Lung (tissue), 12 donors: ENCODE results near the gene HSPA13. TPM values are rescaled to one million over a fixed set of nuclear protein-coding genes. Genes with fewer than 3 reads are reported as not detected.
A peak's percentile ranks its signal among the peaks of the same experiment; 100 is the strongest.

Source experiments
- ATAC-seq: fragments of 200-7000 bp; cut with Tn5 transposase; one replicate; pipeline ENCODE4 v1.9.1; 2020; ENCODE audit warnings: moderate number of reproducible peaks; ENCODE audit not compliant: insufficient read depth, low FRiP score
- DNase-seq, 3 donors: peaks; one replicate each; pipeline ENCODE4 v3.0.0-alpha.2; 2013 to 2017
- H3K27ac ChIP-seq, 2 donors: one replicate each; pipeline ENCODE4 v1.5.1; 2013; ENCODE audit warnings: mild to moderate bottlenecking in 2 of 2, moderate library complexity in 2 of 2, control low read depth in 1 of 2, inconsistent platforms in 1 of 2, low read depth in 1 of 2, low read length in 1 of 2
- H3K27me3 ChIP-seq, 3 donors: one replicate each; pipeline ENCODE4 v1.5.1; 2013; ENCODE audit warnings: low read length in 2 of 3; ENCODE audit not compliant: control insufficient read depth in 3 of 3, insufficient read depth in 3 of 3
- H3K36me3 ChIP-seq, 4 donors: one replicate each; pipeline ENCODE4 v1.5.1; 2013; ENCODE audit warnings: low read length in 4 of 4, mild to moderate bottlenecking in 1 of 4, moderate library complexity in 1 of 4; ENCODE audit not compliant: control insufficient read depth in 4 of 4, insufficient read depth in 4 of 4
- H3K4me1 ChIP-seq, 5 donors: one replicate each; pipeline ENCODE4 v1.5.1; 2013; ENCODE audit warnings: low read length in 5 of 5, mild to moderate bottlenecking in 2 of 5, moderate library complexity in 1 of 5; ENCODE audit not compliant: control insufficient read depth in 5 of 5, insufficient read depth in 5 of 5
- H3K4me3 ChIP-seq: one replicate; pipeline ENCODE4 v1.5.1; 2013; ENCODE audit warnings: mild to moderate bottlenecking, control low read depth, moderate library complexity
- H3K9ac ChIP-seq, 2 donors: one replicate each; pipeline ENCODE4 v1.5.1; 2013; ENCODE audit warnings: low read length in 2 of 2, control low read depth in 1 of 2; ENCODE audit not compliant: insufficient read depth in 1 of 2
- H3K9me3 ChIP-seq, 4 donors: one replicate each; pipeline ENCODE4 v1.5.1; 2013; ENCODE audit warnings: low read length in 3 of 4, mild to moderate bottlenecking in 1 of 4, moderate library complexity in 1 of 4; ENCODE audit not compliant: control insufficient read depth in 4 of 4, insufficient read depth in 3 of 4
- WGBS, 2 donors: extraction: QIAGEN DNeasy Blood & Tissue Kit; methylation state at CpG; one replicate each; pipeline ENCODE4 v1.1.7; 2013; 5-methylcytosine and 5-hydroxymethylcytosine counted together
- polyA plus RNA-seq, 2 donors: library from polyadenylated mRNA; stranded (reverse); fragments of 200-250 nt; gene quantifications; one replicate each; pipeline ENCODE4 v1.2.1, GENCODE V29; 2013
- total RNA-seq, 2 donors: library from RNA; depleted of rRNA in 1 of 2; stranded (reverse); fragments of >200 nt in 1 of 2; gene quantifications; one replicate each; pipeline ENCODE4 v1.2.1, GENCODE V29; 2014 to 2021
- TF ChIP-seq, protein P1 (sequence below): IDR thresholded peaks from 2 replicates; pipeline ENCODE4 v1.5.1; 2012; ENCODE audit warnings: mild to moderate bottlenecking; ENCODE audit errors: control extremely low read depth, extremely low read depth
- donor health status: control.
- donor health status: control.
- donor health status: Bipolar disorder and iron deficiency.
- donor health status: healthy.
- donor health status: DM: yes; HTN: yes; CAD: no.

HSPA13 gene
- total and polyA plus RNA-seq, 4 donors: 5.1 to 33.9 (median 21.5) TPM

DNA sequence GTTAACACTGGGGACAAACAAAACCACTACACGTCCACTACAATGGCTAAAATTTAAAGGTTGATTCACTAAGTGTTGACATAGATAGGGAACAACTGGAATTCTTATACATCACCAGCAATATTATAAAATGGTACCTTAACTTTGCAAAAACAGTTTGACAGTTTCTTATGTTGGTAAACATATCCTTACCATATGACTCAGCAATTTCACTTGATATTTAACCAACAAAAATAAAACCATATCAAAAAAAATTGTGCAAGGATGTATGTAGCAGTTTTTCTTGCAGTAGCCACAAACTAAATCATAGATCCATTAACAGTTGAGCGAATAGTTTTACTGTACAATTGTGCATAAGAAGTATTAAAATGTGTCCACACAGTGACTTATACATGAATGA, 5.3 kb upstream of the HSPA13 start:
- ATAC-seq: no peak
- Histone ChIP-seq H3K36me3 (no peaks in the 10 kb centered on the region), H3K9me3 (no peaks in the 10 kb centered on the region), H3K27me3 (no peaks in the 10 kb centered on the region), H3K4me1 (peaks cover 0 to 8% (median 0%) of the 10 kb centered on the region in 5 donors), H3K9ac (no peak overlapping the region), H3K27ac (no peak overlapping the region), H3K4me3 (no peak overlapping the region)
- DNase-seq: no peak
- WGBS, 2 donors: 90 to 94% methylated on average over 2 of the region's 2 CpGs
- TF ChIP-seq, protein P1, sequence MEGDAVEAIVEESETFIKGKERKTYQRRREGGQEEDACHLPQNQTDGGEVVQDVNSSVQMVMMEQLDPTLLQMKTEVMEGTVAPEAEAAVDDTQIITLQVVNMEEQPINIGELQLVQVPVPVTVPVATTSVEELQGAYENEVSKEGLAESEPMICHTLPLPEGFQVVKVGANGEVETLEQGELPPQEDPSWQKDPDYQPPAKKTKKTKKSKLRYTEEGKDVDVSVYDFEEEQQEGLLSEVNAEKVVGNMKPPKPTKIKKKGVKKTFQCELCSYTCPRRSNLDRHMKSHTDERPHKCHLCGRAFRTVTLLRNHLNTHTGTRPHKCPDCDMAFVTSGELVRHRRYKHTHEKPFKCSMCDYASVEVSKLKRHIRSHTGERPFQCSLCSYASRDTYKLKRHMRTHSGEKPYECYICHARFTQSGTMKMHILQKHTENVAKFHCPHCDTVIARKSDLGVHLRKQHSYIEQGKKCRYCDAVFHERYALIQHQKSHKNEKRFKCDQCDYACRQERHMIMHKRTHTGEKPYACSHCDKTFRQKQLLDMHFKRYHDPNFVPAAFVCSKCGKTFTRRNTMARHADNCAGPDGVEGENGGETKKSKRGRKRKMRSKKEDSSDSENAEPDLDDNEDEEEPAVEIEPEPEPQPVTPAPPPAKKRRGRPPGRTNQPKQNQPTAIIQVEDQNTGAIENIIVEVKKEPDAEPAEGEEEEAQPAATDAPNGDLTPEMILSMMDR: no peak

GRCh38 chr21:14384453-14384852, 1.5 kb upstream of the HSPA13 start:
- TF ChIP-seq, protein P1: no peak
- ATAC-seq: no peak
- H3K36me3 ChIP-seq: peaks cover 0 to 5% (median 1%) of the 10 kb centered on the region in 4 donors
- H3K9me3 ChIP-seq: no peaks in the 10 kb centered on the region
- no peaks in the 10 kb centered on the region for H3K27me3 ChIP-seq
- WGBS, 2 donors: 77 to 93% methylated on average over 2 of the region's 2 CpGs
- DNase-seq: peak in 1 of 3 donors; percentile 15
- H3K4me3 ChIP-seq: no peak overlapping the region
- peak overlapping the region in 1 of 2 donors; percentile 99 for H3K9ac ChIP-seq
- H3K4me1 ChIP-seq: peaks cover 0 to 17% (median 9%) of the 10 kb centered on the region in 5 donors
- peak overlapping the region in 1 of 2 donors; percentile 63 for H3K27ac ChIP-seq

DNA sequence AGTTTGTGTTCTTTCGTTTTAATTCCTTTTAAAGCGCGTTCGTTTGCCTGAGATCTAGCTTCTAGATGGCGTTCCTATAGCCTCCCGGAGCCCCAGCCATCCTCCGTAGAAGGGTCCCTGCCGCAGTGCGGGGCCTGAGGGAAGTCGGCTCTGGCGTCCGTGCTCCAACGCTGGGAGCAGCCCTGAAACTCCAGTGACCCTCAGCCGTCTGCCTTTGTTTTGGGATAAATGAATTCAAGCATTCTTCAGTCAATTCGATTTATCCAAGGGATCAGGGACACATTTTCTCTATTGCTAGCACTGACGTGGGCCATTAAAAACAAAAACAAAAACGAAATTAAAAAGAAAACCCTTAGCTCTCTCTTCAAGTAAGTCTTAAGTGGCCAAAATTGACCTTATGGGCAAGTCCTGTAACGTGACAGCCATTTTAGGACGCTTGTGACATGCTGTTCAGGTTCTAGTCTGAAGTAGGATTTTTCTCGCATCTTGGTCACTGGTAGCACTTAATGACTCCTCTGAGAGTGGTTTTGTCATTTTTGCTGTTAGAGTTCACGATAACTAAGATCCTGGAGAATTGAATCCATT, 742 bp upstream of the HSPA13 start:
- peaks cover 0 to 5% (median 1%) of the 10 kb centered on the region in 4 donors for H3K36me3 ChIP-seq
- WGBS, 2 donors: 3 to 5% methylated on average over 21 of the region's 21 CpGs
- H3K27ac ChIP-seq: peak overlapping the region; percentile 63 to 91
- H3K4me1 ChIP-seq: peaks cover 0 to 17% (median 9%) of the 10 kb centered on the region in 5 donors
- no peaks in the 10 kb centered on the region for H3K9me3 ChIP-seq
- H3K9ac ChIP-seq: peak overlapping the region; percentile 78 to 99
- ATAC-seq: peak; percentile 30
- no peaks in the 10 kb centered on the region for H3K27me3 ChIP-seq
- TF ChIP-seq, protein P1: no peak
- peak overlapping the region; percentile 56 for H3K4me3 ChIP-seq
- DNase-seq: no peak

DNA sequence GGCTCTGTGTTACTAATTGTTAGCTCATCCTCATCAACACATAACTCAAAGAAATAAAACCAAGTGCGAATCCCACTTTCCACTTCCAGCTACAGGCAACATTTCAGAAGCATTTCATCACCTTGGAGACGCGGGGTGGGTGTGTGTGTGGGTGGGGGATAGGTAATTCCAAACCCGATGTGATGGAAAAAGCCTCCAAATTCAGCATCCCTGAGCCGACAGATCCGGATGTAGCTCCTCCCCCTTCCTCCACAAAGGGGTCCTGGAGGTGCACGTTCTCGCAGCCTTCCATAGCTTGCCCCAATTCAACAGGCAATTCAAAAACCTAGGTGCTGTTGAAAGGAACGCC, 486 bp downstream of the HSPA13 start:
- Histone ChIP-seq H3K9me3 (no peaks in the 10 kb centered on the region), H3K4me3 (peak overlapping the region; percentile 97), H3K36me3 (peaks cover 6 to 12% (median 8%) of the 10 kb centered on the region in 4 donors), H3K9ac (peak overlapping the region; percentile 92 to 100), H3K27me3 (no peaks in the 10 kb centered on the region), H3K4me1 (peaks cover 0 to 17% (median 9%) of the 10 kb centered on the region in 5 donors), H3K27ac (peak overlapping the region; percentile 77 to 88)
- 1 to 2% methylated on average over 9 of the region's 9 CpGs for WGBS, 2 donors
- TF ChIP-seq, protein P1: no peak
- DNase-seq (peak in 1 of 3 donors; percentile 63), ATAC-seq (no peak)
